Calu3 (cell line): Measurements from ENCODE around the gene DSCAML1. TPM values are rescaled to one million over a fixed set of nuclear protein-coding genes. Genes with fewer than 3 reads are reported as not detected.

Source experiments
- BruUV-seq: library from RNA; stranded (reverse); fragments of 400-500 nt; replicated peaks from 2 replicates; lab custom pipeline; 2021; lab: Mats Ljungman, UMichigan
- CTCF ChIA-PET: fragments of 300-600 bp; sonication (Branson Sonifier 250); formaldehyde crosslinking; loops from one replicate; lab custom pipeline; 2022; ENCODE audit warnings: antibody characterized with exemption; lab: Charles Lee
- DNase-seq: peaks from one replicate; pipeline ENCODE4 v3.0.0; 2022
- H3K27ac Mint-ChIP-seq: one replicate; pipeline ENCODE4 v1.8.0; 2022; ENCODE audit warnings: mixed read lengths; ENCODE audit not compliant: unreplicated experiment
- H3K27me3 Mint-ChIP-seq: one replicate; pipeline ENCODE4 v1.8.0; 2022; ENCODE audit warnings: mixed read lengths; ENCODE audit not compliant: unreplicated experiment
- H3K36me3 Mint-ChIP-seq: one replicate; pipeline ENCODE4 v1.8.0; 2022; ENCODE audit warnings: mild to moderate bottlenecking, moderate library complexity, mixed read lengths; ENCODE audit not compliant: insufficient read depth, unreplicated experiment
- H3K4me1 Mint-ChIP-seq: one replicate; pipeline ENCODE4 v1.8.0; 2022; ENCODE audit warnings: mild to moderate bottlenecking, low read depth, mixed read lengths; ENCODE audit not compliant: unreplicated experiment
- H3K4me3 Mint-ChIP-seq: one replicate; pipeline ENCODE4 v1.8.0; 2022; ENCODE audit warnings: mild to moderate bottlenecking, low read depth, moderate library complexity, mixed read lengths; ENCODE audit not compliant: unreplicated experiment
- H3K9me3 Mint-ChIP-seq: one replicate; pipeline ENCODE4 v1.8.0; 2022; ENCODE audit warnings: low read depth, mixed read lengths; ENCODE audit not compliant: unreplicated experiment
- CTCF ChIP-seq: fragments of 200-600 bp; IDR thresholded peaks from one replicate; pipeline ENCODE4 v1.8.0; 2022; ENCODE audit warnings: antibody characterized with exemption; ENCODE audit not compliant: unreplicated experiment
- intact Hi-C: fragments of 100-400 bp; cut with micrococcal nuclease; formaldehyde crosslinking; loops from one replicate; pipeline ENCODE4 v1.10.0; 2022; ENCODE audit not compliant: unreplicated experiment
- total RNA-seq: library from RNA; stranded (reverse); gene quantifications from 2 replicates; pipeline ENCODE4 v1.2.3, GENCODE V29; 2022

DSCAML1 gene
- total RNA-seq, 1 experiment from 2014 or later, result 0.07 TPM

- H3K4me1 Mint-ChIP-seq, result no peaks in the 10 kb centered on the region
- H3K36me3 Mint-ChIP-seq, result no peaks in the 10 kb centered on the region
- H3K9me3 Mint-ChIP-seq, result no peaks in the 10 kb centered on the region
- DNase-seq, result no peak
- CTCF ChIA-PET, result no interaction called here
- BruUV-seq, result no TSS peak
- intact Hi-C loops, result no loop called here
- no peak overlapping the region for H3K4me3 Mint-ChIP-seq
- H3K27ac Mint-ChIP-seq, result no peak overlapping the region
- no peak for TF ChIP-seq CTCF
- peaks cover 64% of the 10 kb centered on the region for H3K27me3 Mint-ChIP-seq
Observed at GRCh38 chr11:117642835-117643234, 154.2 kb downstream of the DSCAML1 start.

- no peaks in the 10 kb centered on the region for H3K4me1 Mint-ChIP-seq
- no peak for DNase-seq
- intact Hi-C loops, result no loop called here
- H3K27ac Mint-ChIP-seq, result no peak overlapping the region
- CTCF ChIA-PET, result no interaction called here
- TF ChIP-seq CTCF, result no peak
- H3K9me3 Mint-ChIP-seq, result no peaks in the 10 kb centered on the region
- H3K36me3 Mint-ChIP-seq, result no peaks in the 10 kb centered on the region
- H3K27me3 Mint-ChIP-seq, result peaks cover 59% of the 10 kb centered on the region
- no TSS peak for BruUV-seq
- no peak overlapping the region for H3K4me3 Mint-ChIP-seq
Observed at GRCh38 chr11:117642396-117642795, 154.6 kb downstream of the DSCAML1 start.

- no peak overlapping the region for H3K4me3 Mint-ChIP-seq
- intact Hi-C loops, result no loop called here
- no peaks in the 10 kb centered on the region for H3K9me3 Mint-ChIP-seq
- no peak for TF ChIP-seq CTCF
- BruUV-seq, result no TSS peak
- DNase-seq, result no peak
- no peaks in the 10 kb centered on the region for H3K4me1 Mint-ChIP-seq
- CTCF ChIA-PET, result interaction anchor here (0.6 kb wide), 1 partner anchor 32 kb away, joined by 5 read pairs; no protein-coding TSS in a partner anchor
- H3K36me3 Mint-ChIP-seq, result no peaks in the 10 kb centered on the region
- H3K27ac Mint-ChIP-seq, result no peak overlapping the region
- peaks cover 50% of the 10 kb centered on the region for H3K27me3 Mint-ChIP-seq
Observed at GRCh38 chr11:117641008-117641915, 155.8 kb downstream of the DSCAML1 start.

GRCh38 chr11:117640041-117640440 is 157.0 kb downstream of the DSCAML1 start:
- no peak for DNase-seq
- intact Hi-C loops, result no loop called here
- CTCF ChIA-PET, result no interaction called here
- BruUV-seq, result no TSS peak
- Mint-ChIP-seq H3K9me3 (no peaks in the 10 kb centered on the region), H3K4me3 (no peak overlapping the region), H3K27ac (no peak overlapping the region), H3K27me3 (peaks cover 62% of the 10 kb centered on the region), H3K4me1 (no peaks in the 10 kb centered on the region), H3K36me3 (no peaks in the 10 kb centered on the region)
- no peak for TF ChIP-seq CTCF
